Mesenchymal stem cell (in vitro differentiated cells and primary cell): Measurements from ENCODE around the gene PTP4A2.

Experiments used
- DNase-seq: peaks from one replicate; pipeline ENCODE4 v3.0.0-alpha.2; 2013
- H2AFZ ChIP-seq: one replicate; pipeline ENCODE4 v1.6.1; 2013; ENCODE audit warnings: low read depth, mild to moderate bottlenecking, control low read depth, inconsistent platforms, low read length, moderate library complexity
- H2AK5ac ChIP-seq: 2 replicates; pipeline ENCODE4 v1.6.1; 2013; ENCODE audit warnings: low read length, moderate library complexity, mild to moderate bottlenecking, inconsistent platforms; ENCODE audit not compliant: severe bottlenecking
- H2BK120ac ChIP-seq: one replicate; pipeline ENCODE4 v1.6.1; 2013; ENCODE audit warnings: low read depth, mild to moderate bottlenecking, inconsistent platforms, low read length, moderate library complexity
- H2BK12ac ChIP-seq, 2 experiments: one replicate each; pipeline ENCODE4 v1.6.1; 2013; ENCODE audit warnings: inconsistent platforms in 2 of 2, low read length in 2 of 2, mild to moderate bottlenecking in 2 of 2, moderate library complexity in 2 of 2, control low read depth in 1 of 2
- H2BK15ac ChIP-seq: one replicate; pipeline ENCODE4 v1.6.1; 2013; ENCODE audit warnings: mild to moderate bottlenecking, low read depth, inconsistent platforms; ENCODE audit not compliant: poor library complexity, severe bottlenecking
- H2BK5ac ChIP-seq: 2 replicates; pipeline ENCODE4 v1.6.1; 2013; ENCODE audit warnings: low read depth, mild to moderate bottlenecking, low read length, control low read depth, inconsistent platforms; ENCODE audit not compliant: poor library complexity, severe bottlenecking
- H3K14ac ChIP-seq, 2 experiments: one replicate each; pipeline ENCODE4 v1.6.1; 2013; ENCODE audit warnings: inconsistent platforms in 2 of 2, low read length in 2 of 2, control low read depth in 1 of 2, mild to moderate bottlenecking in 1 of 2, moderate library complexity in 1 of 2
- H3K18ac ChIP-seq, 2 experiments: one replicate each; pipeline ENCODE4 v1.6.1; 2013; ENCODE audit warnings: inconsistent platforms in 2 of 2, low read length in 2 of 2, control low read depth in 1 of 2, low read depth in 1 of 2, mild to moderate bottlenecking in 1 of 2
- H3K23ac ChIP-seq, 2 experiments: one replicate each; pipeline ENCODE4 v1.6.1; 2013; ENCODE audit warnings: inconsistent platforms in 2 of 2, low read length in 2 of 2, mild to moderate bottlenecking in 2 of 2, moderate library complexity in 2 of 2, control low read depth in 1 of 2
- H3K27ac ChIP-seq: 2 replicates; pipeline ENCODE4 v1.5.1; 2013; ENCODE audit warnings: mild to moderate bottlenecking, moderate library complexity, low read length, control low read depth, inconsistent platforms; ENCODE audit not compliant: poor library complexity, severe bottlenecking
- H3K27me3 ChIP-seq, 2 experiments: 2 replicates each; pipeline versions ENCODE4 v1.6.1 to v1.7.0; 2013; ENCODE audit warnings: low read length in 2 of 2, mild to moderate bottlenecking in 2 of 2, moderate library complexity in 2 of 2, control low read depth in 1 of 2, inconsistent platforms in 1 of 2; ENCODE audit not compliant: control insufficient read depth in 1 of 2, insufficient read depth in 1 of 2
- H3K36me3 ChIP-seq, 2 experiments: 2 replicates each; pipeline versions ENCODE4 v1.6.1 to v1.7.0; 2013; ENCODE audit warnings: low read length in 2 of 2, control low read depth in 1 of 2, inconsistent platforms in 1 of 2, low read depth in 1 of 2, mild to moderate bottlenecking in 1 of 2; ENCODE audit not compliant: insufficient read depth in 2 of 2, control insufficient read depth in 1 of 2
- H3K4ac ChIP-seq, 2 experiments: one replicate each; pipeline ENCODE4 v1.6.1; 2013; ENCODE audit warnings: inconsistent platforms in 2 of 2, low read length in 2 of 2, mild to moderate bottlenecking in 2 of 2, moderate library complexity in 2 of 2, control low read depth in 1 of 2, low read depth in 1 of 2
- H3K4me1 ChIP-seq: 2 replicates; pipeline ENCODE4 v1.6.1; 2013; ENCODE audit warnings: low read depth, low read length, control low read depth; ENCODE audit not compliant: control insufficient read depth, insufficient read depth
- H3K4me2 ChIP-seq: 2 replicates; pipeline ENCODE4 v1.6.1; 2013; ENCODE audit warnings: low read length, mild to moderate bottlenecking, inconsistent platforms; ENCODE audit not compliant: poor library complexity, severe bottlenecking
- H3K4me3 ChIP-seq, 2 experiments: 2 replicates each; pipeline versions ENCODE4 v1.5.1 to v1.7.0; 2013; ENCODE audit warnings: low read length in 2 of 2, mild to moderate bottlenecking in 2 of 2, control low read depth in 1 of 2, low read depth in 1 of 2; ENCODE audit not compliant: insufficient read depth in 1 of 2
- H3K79me1 ChIP-seq: replicated peaks from 2 replicates; pipeline ENCODE4 v1.6.1; 2013; ENCODE audit warnings: mild to moderate bottlenecking, control low read depth, low read length, inconsistent platforms; ENCODE audit not compliant: poor library complexity, severe bottlenecking
- H3K9ac ChIP-seq: 2 replicates; pipeline ENCODE4 v1.7.0; 2013; ENCODE audit warnings: mild to moderate bottlenecking, low read length, moderate library complexity
- H3K9me3 ChIP-seq: 2 replicates; pipeline ENCODE4 v1.7.0; 2013; ENCODE audit warnings: mild to moderate bottlenecking, low read length; ENCODE audit not compliant: control insufficient read depth
- H4K8ac ChIP-seq: one replicate; pipeline ENCODE4 v1.6.1; 2013; ENCODE audit warnings: inconsistent platforms, mild to moderate bottlenecking, low read length, moderate library complexity
- H4K91ac ChIP-seq: one replicate; pipeline ENCODE4 v1.6.1; 2013; ENCODE audit warnings: mild to moderate bottlenecking, low read length, inconsistent platforms
- WGBS: methylation state at CpG from one replicate; pipeline ENCODE4 v1.1.7; 2013; ENCODE audit warnings: mixed read lengths; 5-methylcytosine and 5-hydroxymethylcytosine counted together

The PTP4A2 gene

DNA sequence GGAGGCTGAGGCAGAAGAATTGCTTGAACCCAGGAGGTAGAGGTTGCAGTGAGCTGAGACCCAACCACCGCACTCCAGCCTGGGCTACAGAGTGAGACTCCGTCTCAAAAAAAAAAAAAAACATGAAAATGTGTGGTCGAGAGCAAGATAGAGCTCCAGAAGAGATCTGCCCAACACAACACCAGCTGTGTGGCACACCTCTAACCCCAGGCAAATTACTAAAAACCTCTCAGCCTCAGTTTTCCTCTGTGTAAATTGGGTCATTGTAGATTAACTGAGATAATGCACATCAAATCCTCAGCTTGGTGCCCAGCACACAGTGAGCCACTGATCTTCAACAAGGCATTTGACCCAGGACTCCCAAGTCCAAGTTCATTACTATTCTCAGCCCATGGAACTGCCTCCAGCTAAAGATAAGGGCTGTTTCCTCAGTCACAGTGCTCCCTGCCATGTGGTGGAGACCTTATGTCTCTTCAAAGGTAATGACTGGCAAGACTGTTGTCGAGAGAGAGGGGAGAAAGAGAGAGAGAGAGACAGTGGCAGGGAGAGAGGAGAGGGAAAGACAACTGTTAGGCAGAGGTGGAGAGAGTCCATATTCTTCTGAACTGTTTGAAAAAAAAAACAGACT, 58.1 kb downstream of the PTP4A2 start:
- Histone ChIP-seq H2BK12ac (no peak overlapping the region), H3K4me3 (no peak overlapping the region), H3K79me1 (no peaks in the 10 kb centered on the region), H3K4me1 (peaks cover 3% of the 10 kb centered on the region), H3K4ac (no peak overlapping the region), H3K4me2 (no peak overlapping the region), H2BK15ac (no peak overlapping the region), H2BK5ac (no peak overlapping the region), H3K27ac (no peak overlapping the region), H3K9me3 (no peaks in the 10 kb centered on the region), H4K8ac (no peak overlapping the region), H2BK120ac (no peak overlapping the region), H3K27me3 (no peaks in the 10 kb centered on the region), H3K36me3 (no peaks in the 10 kb centered on the region), H4K91ac (no peak overlapping the region), H3K9ac (no peak overlapping the region), H3K14ac (no peak overlapping the region), H3K23ac (no peak overlapping the region), H3K18ac (no peak overlapping the region), H2AK5ac (no peak overlapping the region), H2AFZ (no peak overlapping the region)
- no peak for DNase-seq
- 78% methylated on average over 3 of the region's 4 CpGs for WGBS

DNA sequence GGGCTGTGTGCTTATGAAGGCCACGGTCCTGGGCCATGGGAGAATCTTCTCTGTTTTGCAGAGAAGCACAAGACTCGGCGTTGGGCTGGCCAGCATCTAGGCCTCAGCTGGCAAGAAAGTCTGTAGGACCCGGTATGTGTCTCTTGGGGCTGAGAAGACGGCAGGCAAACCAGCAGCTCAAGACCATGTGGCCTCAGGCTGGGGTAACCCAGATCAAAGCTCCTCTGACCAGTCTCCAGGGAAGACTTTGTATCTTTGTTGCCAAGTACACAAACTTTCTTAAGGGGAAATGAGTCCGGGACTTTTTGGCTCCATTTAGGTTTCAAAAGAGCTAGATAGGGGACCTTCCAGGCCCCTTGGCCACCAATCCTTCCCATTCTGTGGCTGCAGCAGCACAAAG, 60.1 kb downstream of the PTP4A2 start:
- H2AK5ac ChIP-seq: no peak overlapping the region
- H3K4me1 ChIP-seq: peaks cover 3% of the 10 kb centered on the region
- H3K23ac ChIP-seq: no peak overlapping the region
- no peak overlapping the region for H3K27ac ChIP-seq
- H4K91ac ChIP-seq: no peak overlapping the region
- H3K27me3 ChIP-seq: no peaks in the 10 kb centered on the region
- H3K36me3 ChIP-seq: no peaks in the 10 kb centered on the region
- no peak overlapping the region for H2BK12ac ChIP-seq
- peak overlapping the region; percentile 5 for H2AFZ ChIP-seq
- H3K4me3 ChIP-seq: no peak overlapping the region
- no peak overlapping the region for H3K9ac ChIP-seq
- H3K18ac ChIP-seq: no peak overlapping the region
- H4K8ac ChIP-seq: no peak overlapping the region
- no peak overlapping the region for H2BK5ac ChIP-seq
- peak overlapping the region in 1 of 2 experiments; percentile 92 for H3K14ac ChIP-seq
- H2BK15ac ChIP-seq: no peak overlapping the region
- no peak overlapping the region for H2BK120ac ChIP-seq
- no peaks in the 10 kb centered on the region for H3K79me1 ChIP-seq
- H3K4ac ChIP-seq: no peak overlapping the region
- H3K9me3 ChIP-seq: no peaks in the 10 kb centered on the region
- no peak overlapping the region for H3K4me2 ChIP-seq
- DNase-seq: no peak
- WGBS: 91% methylated on average over 6 of the region's 6 CpGs

DNA sequence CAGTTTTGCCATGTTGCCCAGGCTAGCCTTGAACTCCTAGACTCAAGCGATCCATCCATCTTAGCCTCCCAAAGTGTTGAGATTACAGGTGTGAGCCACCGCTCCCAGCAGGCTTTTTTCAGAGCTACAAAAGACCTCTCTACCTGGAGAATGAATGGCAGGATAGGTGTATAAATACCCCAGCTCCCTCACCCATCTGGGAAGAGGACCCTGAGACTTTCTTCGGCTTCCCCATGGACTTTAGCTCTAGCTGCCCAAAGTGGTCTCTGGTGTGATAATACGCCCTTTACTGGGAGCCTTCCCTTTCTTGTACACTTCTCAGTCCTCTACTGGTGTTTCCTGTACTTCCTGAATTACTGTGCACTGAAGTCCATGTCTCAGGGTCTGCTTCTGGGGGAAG, 60.6 kb downstream of the PTP4A2 start:
- H3K4me2 ChIP-seq: no peak overlapping the region
- H2BK15ac ChIP-seq: no peak overlapping the region
- no peaks in the 10 kb centered on the region for H3K9me3 ChIP-seq
- H2BK12ac ChIP-seq: no peak overlapping the region
- H2BK5ac ChIP-seq: no peak overlapping the region
- DNase-seq: no peak
- H3K27me3 ChIP-seq: no peaks in the 10 kb centered on the region
- no peak overlapping the region for H4K8ac ChIP-seq
- H2AFZ ChIP-seq: no peak overlapping the region
- H2AK5ac ChIP-seq: no peak overlapping the region
- no peak overlapping the region for H4K91ac ChIP-seq
- no peak overlapping the region for H3K18ac ChIP-seq
- H3K4ac ChIP-seq: no peak overlapping the region
- no peak overlapping the region for H3K14ac ChIP-seq
- no peak overlapping the region for H3K4me3 ChIP-seq
- no peak overlapping the region for H3K27ac ChIP-seq
- H2BK120ac ChIP-seq: no peak overlapping the region
- peaks cover 3% of the 10 kb centered on the region for H3K4me1 ChIP-seq
- H3K9ac ChIP-seq: no peak overlapping the region
- H3K23ac ChIP-seq: no peak overlapping the region
- WGBS: 65% methylated on average over 3 of the region's 4 CpGs
- H3K79me1 ChIP-seq: no peaks in the 10 kb centered on the region
- H3K36me3 ChIP-seq: no peaks in the 10 kb centered on the region

DNA sequence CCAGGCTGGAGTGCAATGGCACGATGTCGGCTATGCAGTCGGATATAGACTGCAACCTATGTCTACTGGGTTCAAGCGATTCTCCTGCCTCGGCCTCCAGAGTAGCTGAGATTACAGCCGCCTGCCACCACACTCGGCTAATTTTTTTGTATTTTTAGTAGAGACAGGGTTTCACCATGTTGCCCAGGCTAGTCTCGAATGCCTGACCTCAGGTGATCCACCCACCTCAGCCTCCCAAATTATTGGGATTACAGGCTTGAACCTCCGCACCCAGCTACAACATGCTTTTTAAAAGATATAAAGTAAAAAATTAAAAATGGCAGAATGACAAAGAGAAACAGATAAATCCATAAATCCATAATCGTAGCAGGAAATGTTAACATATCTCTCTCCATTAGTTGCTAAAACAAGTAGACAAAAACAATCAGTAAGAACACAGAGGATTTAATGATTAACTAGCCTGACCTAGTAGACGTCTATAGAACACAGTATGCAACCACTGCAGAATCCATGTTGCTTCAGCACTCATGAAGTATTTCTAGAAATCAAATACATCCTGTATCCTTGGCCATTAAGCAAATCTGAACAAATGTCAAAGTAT, 62.4 kb downstream of the PTP4A2 start:
- H2AFZ ChIP-seq: no peak overlapping the region
- H3K36me3 ChIP-seq: no peaks in the 10 kb centered on the region
- H3K4me2 ChIP-seq: no peak overlapping the region
- no peaks in the 10 kb centered on the region for H3K79me1 ChIP-seq
- H2BK15ac ChIP-seq: no peak overlapping the region
- no peak overlapping the region for H3K4me3 ChIP-seq
- WGBS: 95% methylated on average over 7 of the region's 11 CpGs
- H3K9me3 ChIP-seq: no peaks in the 10 kb centered on the region
- no peak overlapping the region for H4K91ac ChIP-seq
- no peak overlapping the region for H3K27ac ChIP-seq
- no peaks in the 10 kb centered on the region for H3K27me3 ChIP-seq
- H2BK120ac ChIP-seq: no peak overlapping the region
- H3K18ac ChIP-seq: no peak overlapping the region
- no peak overlapping the region for H4K8ac ChIP-seq
- H3K23ac ChIP-seq: no peak overlapping the region
- H3K14ac ChIP-seq: no peak overlapping the region
- no peak overlapping the region for H2BK12ac ChIP-seq
- no peak overlapping the region for H3K4ac ChIP-seq
- H2BK5ac ChIP-seq: no peak overlapping the region
- H2AK5ac ChIP-seq: no peak overlapping the region
- DNase-seq: no peak
- H3K4me1 ChIP-seq: peaks cover 3% of the 10 kb centered on the region
- H3K9ac ChIP-seq: no peak overlapping the region
